OCI-LY7 (cell line): ENCODE measurements around the gene CDRT15L2.
"Not testable (repeated sequence)": the region's sequence is repeated elsewhere in the genome, so short reads cannot be mapped to it uniquely, and the experiment has no call there.

Experiments
- CTCF ChIP-seq: fragments of 200-600 bp; sonication (generic); conservative IDR thresholded peaks from 2 replicates; pipeline ENCODE4 v1.5.1; 2014; ENCODE audit warnings: mild to moderate bottlenecking, antibody characterized with exemption, low read length, moderate library complexity, mixed read lengths
- EZH2phosphoT487 ChIP-seq: fragments of 200-600 bp; sonication (generic); IDR thresholded peaks from 2 replicates; pipeline ENCODE4 v1.6.1; 2018; ENCODE audit warnings: low read depth, borderline replicate concordance, mild to moderate bottlenecking, mixed run types, antibody characterized with exemption, low read length, moderate library complexity, mixed read lengths

GRCh38 chr17:20591040-20591439 lies 11.5 kb downstream of the CDRT15L2 start:
- TF ChIP-seq CTCF, EZH2phosphoT487: not testable (repeated sequence)
